Prostate gland (tissue), 2 donors: ENCODE results near the gene ZNF581.

Experiments used
- CTCF ChIP-seq, 4 experiments: fragments of 200-600 bp in 2 of 4; fragments of 450-650 bp in 2 of 4; sonication (generic) in 2 of 4; IDR thresholded peaks; 1 replicate in 3 of 4; 2 replicates in 1 of 4; pipeline ENCODE4 v1.5.1; 2016 to 2019; ENCODE audit warnings: antibody characterized with exemption in 4 of 4, mild to moderate bottlenecking in 2 of 4, moderate library complexity in 2 of 4
- POLR2A ChIP-seq: fragments of 450-650 bp; IDR thresholded peaks from one replicate; pipeline ENCODE4 v1.6.1; 2016; ENCODE audit warnings: antibody characterized with exemption, mild to moderate bottlenecking

- TF ChIP-seq CTCF (IDR thresholded peaks at IDR 0.05) (no peak), POLR2A (no peak)
Measured at GRCh38 chr19:55667511-55667910, 24.1 kb downstream of the ZNF581 start.
